DOHH2 (cell line): ENCODE results near the gene ERN1.
A peak's percentile ranks its signal among the peaks of the same experiment; 100 is the strongest.

Experiments used
- H3F3A ChIP-seq: fragments of 200-600 bp; sonication (generic), shearing (Covaris generic); 2 replicates; pipeline ENCODE4 v1.6.0; 2016; ENCODE audit warnings: antibody characterized with exemption, mild to moderate bottlenecking; ENCODE audit not compliant: control insufficient read depth, insufficient read depth
- H3K27ac ChIP-seq: fragments of 200-600 bp; sonication (generic); 2 replicates; pipeline ENCODE4 v1.5.1; 2014; ENCODE audit warnings: low read depth, mild to moderate bottlenecking, low read length, moderate library complexity
- H3K27me3 ChIP-seq: fragments of 200-600 bp; sonication (generic); 2 replicates; pipeline ENCODE4 v1.6.1; 2014; ENCODE audit warnings: mild to moderate bottlenecking, low read length, mixed read lengths; ENCODE audit not compliant: control insufficient read depth
- H3K36me3 ChIP-seq: fragments of 200-600 bp; sonication (generic); 2 replicates; pipeline ENCODE4 v1.6.1; 2014; ENCODE audit warnings: mild to moderate bottlenecking, low read length, moderate library complexity, mixed read lengths; ENCODE audit not compliant: control insufficient read depth
- H3K4me1 ChIP-seq: fragments of 200-600 bp; sonication (generic); 2 replicates; pipeline ENCODE4 v1.6.1; 2014; ENCODE audit warnings: mild to moderate bottlenecking, low read length, mixed read lengths; ENCODE audit not compliant: control insufficient read depth
- H3K4me2 ChIP-seq: fragments of 200-600 bp; sonication (generic); 2 replicates; pipeline ENCODE4 v1.6.0; 2014; ENCODE audit warnings: mild to moderate bottlenecking, low read length, moderate library complexity
- H3K4me3 ChIP-seq: fragments of 200-600 bp; sonication (generic); 2 replicates; pipeline ENCODE4 v1.5.1; 2014; ENCODE audit warnings: mild to moderate bottlenecking, low read length, mixed read lengths
- H3K79me2 ChIP-seq: fragments of 200-600 bp; sonication (generic); 2 replicates; pipeline ENCODE4 v1.6.1; 2014; ENCODE audit warnings: mild to moderate bottlenecking, low read length, mixed read lengths; ENCODE audit not compliant: control insufficient read depth
- H3K9me2 ChIP-seq: fragments of 200-600 bp; sonication (generic); replicated peaks from 2 replicates; pipeline ENCODE4 v1.6.1; 2014; ENCODE audit warnings: mild to moderate bottlenecking, low read length, mixed read lengths; ENCODE audit not compliant: control insufficient read depth
- H3K9me3 ChIP-seq: fragments of 200-600 bp; sonication (generic); 2 replicates; pipeline ENCODE4 v1.6.1; 2014; ENCODE audit warnings: antibody characterized with exemption, low read length, mixed read lengths; ENCODE audit not compliant: control insufficient read depth, insufficient read depth
- H4K20me1 ChIP-seq: fragments of 200-600 bp; sonication (generic); 2 replicates; pipeline ENCODE4 v1.6.0; 2014; ENCODE audit warnings: low read depth, mild to moderate bottlenecking, antibody characterized with exemption, low read length, moderate library complexity; ENCODE audit not compliant: control insufficient read depth, insufficient read depth
- CTCF ChIP-seq: fragments of 200-600 bp; sonication (generic); IDR thresholded peaks from one replicate; pipeline ENCODE4 v1.5.1; 2014; ENCODE audit warnings: antibody characterized with exemption, mild to moderate bottlenecking, low read depth, low read length; ENCODE audit not compliant: poor library complexity, severe bottlenecking
- EZH2phosphoT487 ChIP-seq: fragments of 200-600 bp; sonication (generic); IDR thresholded peaks from 2 replicates; pipeline ENCODE4 v1.6.1; 2017; ENCODE audit warnings: borderline replicate concordance, mild to moderate bottlenecking, antibody characterized with exemption, low read length, moderate library complexity, mixed read lengths

Gene ERN1

GRCh38 chr17:64015447-64015846 is 114.5 kb downstream of the ERN1 start:
- Histone ChIP-seq H3K9me3 (no peaks in the 10 kb centered on the region), H3K27ac (no peak overlapping the region), H3K4me3 (no peak overlapping the region), H4K20me1 (0 out of 2 replicates have a peak, but pooled peaks cover 4% of the 10 kb centered on the region), H3K4me1 (peaks cover 62% of the 10 kb centered on the region), H3K27me3 (no peaks in the 10 kb centered on the region), H3F3A (peaks cover 19% of the 10 kb centered on the region), H3K4me2 (0 out of 2 replicates have a peak overlapping the region, but pooled peaks have one; percentile 14), H3K36me3 (no peaks in the 10 kb centered on the region), H3K9me2 (no peaks in the 10 kb centered on the region), H3K79me2 (peaks cover 58% of the 10 kb centered on the region)
- TF ChIP-seq CTCF (no peak), EZH2phosphoT487 (no peak)

- no peaks in the 10 kb centered on the region for H3K9me2 ChIP-seq
- TF ChIP-seq EZH2phosphoT487, result no peak
- no peak for TF ChIP-seq CTCF
- no peak overlapping the region for H3K27ac ChIP-seq
- no peak overlapping the region for H3K4me3 ChIP-seq
- 0 out of 2 replicates have a peak, but pooled peaks cover 4% of the 10 kb centered on the region for H4K20me1 ChIP-seq
- H3K79me2 ChIP-seq, result peaks cover 18% of the 10 kb centered on the region
- peaks cover 3% of the 10 kb centered on the region; the same call in 1 of the 2 replicates for H3K36me3 ChIP-seq
- H3K27me3 ChIP-seq, result no peaks in the 10 kb centered on the region
- no peaks in the 10 kb centered on the region for H3K9me3 ChIP-seq
- no peak overlapping the region for H3K4me2 ChIP-seq
- peaks cover 15% of the 10 kb centered on the region for H3K4me1 ChIP-seq
- H3F3A ChIP-seq, result no peaks in the 10 kb centered on the region
Measured at GRCh38 chr17:64009571-64010402, 120.2 kb downstream of the ERN1 start.

GRCh38 chr17:64008830-64009229 is 121.1 kb downstream of the ERN1 start:
- Histone ChIP-seq H3K36me3 (peaks cover 7% of the 10 kb centered on the region; the same call in 1 of the 2 replicates), H3K27me3 (no peaks in the 10 kb centered on the region), H3K4me2 (no peak overlapping the region), H3F3A (no peaks in the 10 kb centered on the region), H3K4me3 (no peak overlapping the region), H3K79me2 (peaks cover 18% of the 10 kb centered on the region), H3K9me2 (no peaks in the 10 kb centered on the region), H4K20me1 (0 out of 2 replicates have a peak, but pooled peaks cover 4% of the 10 kb centered on the region), H3K4me1 (peaks cover 9% of the 10 kb centered on the region), H3K9me3 (no peaks in the 10 kb centered on the region), H3K27ac (no peak overlapping the region)
- TF ChIP-seq CTCF (no peak), EZH2phosphoT487 (no peak)
